Lower leg skin (tissue), 3 donors: ENCODE measurements around the gene HMCN2.

Source experiments
- CTCF ChIP-seq, 3 donors: fragments of 450-650 bp; IDR thresholded peaks; one replicate each; pipeline ENCODE4 v1.5.1; 2016; ENCODE audit warnings: antibody characterized with exemption in 3 of 3, mild to moderate bottlenecking in 3 of 3, moderate library complexity in 2 of 3
- POLR2A ChIP-seq, 2 donors: fragments of 450-650 bp; IDR thresholded peaks; one replicate each; pipeline ENCODE4 v1.6.1; 2016 to 2017; ENCODE audit warnings: antibody characterized with exemption in 2 of 2, mild to moderate bottlenecking in 1 of 2, moderate library complexity in 1 of 2

DNA sequence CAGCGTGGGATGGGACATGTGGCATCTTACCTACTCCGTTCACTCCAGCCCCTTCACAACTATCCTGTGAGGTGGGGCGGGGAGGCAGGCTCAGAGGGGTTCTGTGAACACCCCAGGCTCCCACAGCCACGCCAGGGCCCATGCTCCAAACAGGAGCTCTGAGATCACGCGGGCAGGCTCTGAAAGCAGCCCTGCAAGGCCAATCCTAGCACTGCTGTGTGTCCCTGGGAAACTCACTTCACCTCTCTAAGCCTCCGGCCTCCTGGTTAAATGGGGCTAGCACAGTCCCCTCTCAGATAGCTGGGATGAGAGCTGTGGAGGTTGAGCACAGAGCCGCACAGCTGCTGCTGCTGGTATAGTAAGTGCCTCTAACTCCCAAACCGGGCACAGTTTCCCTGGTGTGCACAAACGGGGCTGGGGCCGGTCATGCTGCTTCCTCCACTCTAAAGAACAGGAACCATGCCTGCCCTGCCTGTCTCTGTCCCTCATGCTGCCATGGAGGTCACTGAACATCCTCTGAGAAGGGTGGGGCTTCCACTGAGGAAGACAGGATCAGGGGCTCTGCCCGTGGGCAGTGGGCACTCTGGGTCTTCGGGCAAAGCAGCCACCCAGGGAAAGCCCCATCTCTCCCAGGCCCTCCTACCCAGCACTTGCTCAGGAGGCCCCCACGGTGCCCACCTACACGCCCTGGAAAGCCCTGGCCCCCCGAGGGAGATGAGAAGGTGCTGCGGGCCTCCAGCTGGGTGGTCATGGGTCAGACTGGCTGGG lies 166.2 kb downstream of the HMCN2 start:
- TF ChIP-seq CTCF (IDR thresholded peaks at IDR 0.05) (no peak), POLR2A (IDR thresholded peaks at IDR 0.05) (no peak)
